ENCODE data around the gene PTRH1.

PTRH1 gene

DNA sequence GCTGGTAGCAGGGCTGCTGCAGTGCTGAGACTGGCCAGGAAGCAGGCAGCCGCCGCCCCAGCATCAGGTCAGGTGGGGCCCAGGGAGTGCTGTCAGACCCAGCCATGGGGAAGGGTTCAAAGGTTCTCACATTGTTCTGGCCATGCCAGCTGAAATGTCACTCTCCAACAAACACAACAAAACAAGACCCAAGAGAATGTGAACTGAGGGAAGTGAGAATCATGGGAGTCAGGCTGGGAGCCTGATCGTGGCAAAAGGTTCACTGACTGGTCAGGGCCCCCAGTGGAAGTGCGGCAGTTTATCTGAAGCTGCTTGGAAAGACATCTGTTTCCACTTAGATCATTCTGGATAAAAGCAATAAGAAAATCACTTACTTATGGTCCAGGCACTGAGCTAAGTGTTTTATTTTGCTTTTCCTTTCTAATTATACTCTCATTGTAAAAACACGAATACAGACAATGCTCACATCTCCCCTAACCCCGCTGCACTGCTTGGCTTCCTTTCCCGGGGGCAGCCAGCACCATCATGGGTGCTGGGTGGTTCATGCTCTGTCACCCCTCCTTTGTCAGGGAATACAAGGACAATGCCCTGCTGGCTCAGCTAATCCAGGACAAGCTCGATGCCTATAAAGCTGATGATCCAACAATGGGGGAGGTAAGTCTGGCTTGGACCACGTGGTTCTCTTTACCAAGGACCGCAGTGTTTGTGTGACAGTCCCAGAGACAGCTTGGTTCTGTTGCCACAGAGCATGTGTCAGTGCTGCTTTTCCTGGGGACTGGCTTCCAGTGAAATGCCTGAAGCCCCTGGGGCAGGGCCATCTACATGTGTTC is 50.6 kb downstream of the PTRH1 start:
- Histone ChIP-seq H3K9me2 (ENCODE audit: low read depth, low read length) (no peaks in the 10 kb centered on the region), H2AFZ (ENCODE audit: low read length) (no peak overlapping the region), H3K27me3 (ENCODE audit: insufficient read depth, low read length) (peaks cover 9% of the 10 kb centered on the region; the same call in 1 of the 2 replicates), H3K36me3 (ENCODE audit: insufficient read depth, low read length) (no peaks in the 10 kb centered on the region), H3K4me3 (ENCODE audit: low read depth, low read length, poor library complexity, severe bottlenecking) (no peak overlapping the region), H3K4me1 (ENCODE audit: insufficient read depth, low read length, severe bottlenecking) (no peaks in the 10 kb centered on the region), H4K20me1 (ENCODE audit: insufficient read depth, low read length) (no peaks in the 10 kb centered on the region), H3K27ac (ENCODE audit: low read depth, low read length, poor library complexity, severe bottlenecking) (no peak overlapping the region), H3K9me3 (ENCODE audit: low read length) (no peaks in the 10 kb centered on the region), H3K9ac (ENCODE audit: low read length) (no peak overlapping the region), H3F3A (ENCODE audit: insufficient read depth, low read length) (no peaks in the 10 kb centered on the region), H3K79me2 (ENCODE audit: insufficient read depth, low read length) (no peaks in the 10 kb centered on the region), H3K4me2 (ENCODE audit: low read length) (no peak overlapping the region)
- TF ChIP-seq CTCF (IDR thresholded peaks at IDR 0.05; ENCODE audit: low read length) (no peak), EZH2 (IDR thresholded peaks at IDR 0.05; ENCODE audit: borderline replicate concordance, low read length) (no peak)

GRCh38 chr9:127664324-127664677 is 51.2 kb downstream of the PTRH1 start:
- H3K36me3 ChIP-seq (ENCODE audit: insufficient read depth, low read length): no peaks in the 10 kb centered on the region
- no peaks in the 10 kb centered on the region for H3K4me1 ChIP-seq (ENCODE audit: insufficient read depth, low read length, severe bottlenecking)
- H3K79me2 ChIP-seq (ENCODE audit: insufficient read depth, low read length): no peaks in the 10 kb centered on the region
- H3K9me2 ChIP-seq (ENCODE audit: low read depth, low read length): no peaks in the 10 kb centered on the region
- H3K27ac ChIP-seq (ENCODE audit: low read depth, low read length, poor library complexity, severe bottlenecking): no peak overlapping the region
- H3K27me3 ChIP-seq (ENCODE audit: insufficient read depth, low read length): 0 out of 2 replicates have a peak, but pooled peaks cover 10% of the 10 kb centered on the region
- H3F3A ChIP-seq (ENCODE audit: insufficient read depth, low read length): no peaks in the 10 kb centered on the region
- no peak overlapping the region for H3K4me2 ChIP-seq (ENCODE audit: low read length)
- TF ChIP-seq CTCF (IDR thresholded peaks at IDR 0.05; ENCODE audit: low read length) (no peak), EZH2 (IDR thresholded peaks at IDR 0.05; ENCODE audit: borderline replicate concordance, low read length) (no peak)
- H4K20me1 ChIP-seq (ENCODE audit: insufficient read depth, low read length): no peaks in the 10 kb centered on the region
- H3K9ac ChIP-seq (ENCODE audit: low read length): no peak overlapping the region
- H3K9me3 ChIP-seq (ENCODE audit: low read length): no peaks in the 10 kb centered on the region
- no peak overlapping the region for H2AFZ ChIP-seq (ENCODE audit: low read length)
- no peak overlapping the region for H3K4me3 ChIP-seq (ENCODE audit: low read depth, low read length, poor library complexity, severe bottlenecking)

Measured in OCI-LY1 (cell line).